Measurements from ENCODE around the gene KNG1.
"Not testable (repeated sequence)": the region's sequence is repeated elsewhere in the genome, so short reads cannot be mapped to it uniquely, and the experiment has no call there.

KNG1 gene

DNA sequence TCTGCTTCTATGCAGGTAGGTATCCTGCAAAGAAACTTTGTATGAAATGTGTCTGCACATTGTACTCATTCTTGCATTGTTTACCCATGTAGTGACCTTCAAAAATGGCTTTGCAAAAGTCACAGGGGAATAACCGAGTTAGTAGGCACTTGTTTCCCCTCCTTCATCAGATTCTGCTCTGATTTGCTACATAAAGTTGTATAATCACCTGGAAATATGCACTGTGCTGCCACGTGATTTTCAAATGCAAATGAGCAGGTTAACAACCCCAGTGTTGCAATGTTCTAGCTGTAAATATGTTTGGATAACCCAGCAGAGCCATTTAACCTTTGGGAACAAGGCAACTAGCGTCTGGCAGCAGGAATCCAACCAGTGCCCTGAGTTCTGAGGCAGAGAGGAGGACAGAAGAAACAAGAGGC lies at the start of gene KNG1:
Gene KNG1, plus strand, starts transcription at position 321 of the 419 bp plus-strand sequence. CDS start 184 bp downstream, outside the sequence.
- DNase-seq (ENCODE audit: low spot score), result no peak

DNA sequence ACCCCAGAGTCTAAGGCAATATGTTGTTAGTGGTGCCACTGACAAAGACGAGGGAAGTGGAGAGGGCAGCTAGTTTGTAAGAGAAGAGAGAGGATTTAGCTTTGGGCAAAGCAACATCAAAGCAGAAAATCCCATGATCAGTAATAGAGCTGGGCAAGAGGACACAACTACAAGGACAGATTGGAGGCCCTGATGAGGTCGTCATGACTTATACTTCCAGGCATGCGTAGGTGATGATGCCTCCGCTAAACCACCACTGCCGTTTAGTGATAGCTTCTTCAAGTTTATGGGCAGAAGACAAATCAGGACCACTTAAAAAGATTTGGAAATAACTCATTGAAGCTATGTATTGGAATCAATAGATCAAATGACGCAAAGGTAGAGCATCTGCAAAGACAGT lies 48.7 kb upstream of the KNG1 start:
- DNase-seq (ENCODE audit: low spot score), result no peak

DNA sequence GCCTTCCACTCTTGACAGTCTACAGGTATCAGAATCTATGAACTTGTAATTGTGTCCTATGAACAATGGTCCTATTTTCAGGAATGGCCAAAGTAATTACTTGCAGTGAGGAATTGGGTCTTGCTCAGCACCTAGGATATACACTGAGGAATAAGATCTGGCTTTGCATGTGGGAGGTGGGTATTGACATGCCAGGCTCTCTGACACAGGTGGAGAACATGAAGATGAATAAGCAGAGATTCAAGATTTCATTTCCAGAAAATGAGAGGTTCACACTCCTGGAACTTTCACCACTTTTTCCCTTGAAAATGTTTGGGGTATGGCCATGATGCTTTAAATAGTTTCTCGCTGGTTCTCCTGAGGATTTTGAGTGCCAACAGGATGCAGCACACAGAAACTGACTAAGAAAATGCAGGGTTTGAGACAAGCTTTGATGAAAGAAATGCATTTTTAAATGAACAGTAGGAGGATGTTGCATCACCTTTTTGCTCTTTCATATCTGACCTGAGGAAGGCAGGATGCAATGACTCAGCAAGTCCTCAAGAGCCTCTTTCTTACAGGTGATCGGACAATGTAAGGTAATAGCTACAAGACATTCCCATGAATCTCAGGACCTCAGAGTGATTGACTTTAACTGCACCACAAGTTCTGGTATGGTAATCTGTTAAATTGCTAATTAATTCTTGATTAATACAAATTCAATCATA lies 47.6 kb upstream of the KNG1 start:
- no peak for DNase-seq (ENCODE audit: low spot score)

DNA sequence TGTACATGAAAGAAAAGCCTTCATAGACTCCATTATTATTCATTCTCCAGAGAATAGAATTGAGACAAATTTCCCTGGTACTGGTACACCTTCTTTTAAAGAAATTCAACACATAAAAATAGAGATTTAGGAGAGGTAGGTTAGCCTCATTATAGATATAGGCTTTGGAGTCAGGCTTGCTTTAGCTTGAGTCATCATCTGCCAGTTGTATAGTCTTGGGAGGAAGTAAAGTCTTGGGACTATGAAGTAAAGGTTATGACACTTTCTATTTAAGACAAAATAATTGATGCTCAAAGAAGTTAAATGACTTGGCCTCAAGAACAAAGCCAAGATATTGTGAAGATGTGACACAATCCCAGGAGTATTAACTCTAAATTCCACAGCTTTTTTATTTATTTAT lies 47.0 kb upstream of the KNG1 start:
- no peak for DNase-seq (ENCODE audit: low spot score)

DNA sequence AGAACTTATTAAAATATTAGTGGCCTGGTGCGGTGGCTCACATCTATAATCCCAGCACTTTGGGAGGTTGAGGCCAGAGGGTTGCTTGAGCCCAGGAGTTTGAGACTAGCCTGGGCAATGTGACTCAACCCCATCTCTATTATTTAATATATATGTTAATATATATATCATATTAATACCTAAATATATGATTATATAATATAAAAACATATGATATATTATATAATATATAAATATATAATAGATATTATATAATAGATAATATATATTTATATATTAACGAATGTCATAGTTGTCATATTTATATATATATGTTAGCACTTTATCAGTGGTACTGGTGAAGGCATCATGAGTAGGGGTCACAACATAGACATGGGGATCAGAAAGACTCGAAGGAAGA lies 46.1 kb upstream of the KNG1 start:
- no peak for DNase-seq (ENCODE audit: low spot score)

DNA sequence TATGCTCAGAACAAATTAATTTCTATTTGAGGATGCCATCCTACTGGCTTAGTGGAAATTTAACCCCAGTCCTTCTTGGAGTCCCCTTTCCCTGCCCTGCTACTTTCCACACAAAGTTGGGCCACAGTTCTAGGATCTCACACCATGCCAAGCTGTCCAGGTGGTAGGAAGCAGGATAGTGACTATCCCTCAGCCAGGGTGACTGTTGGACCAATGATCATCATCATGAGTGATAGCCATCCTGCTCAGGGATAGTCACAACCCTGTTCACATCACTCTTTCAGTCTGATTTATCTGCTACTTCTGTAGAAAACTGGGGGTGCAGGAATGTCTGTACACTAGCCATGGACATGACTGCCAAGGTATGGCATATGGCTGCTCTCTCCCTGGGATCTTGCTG lies 38.6 kb upstream of the KNG1 start:
- no peak for DNase-seq (ENCODE audit: low spot score)

DNA sequence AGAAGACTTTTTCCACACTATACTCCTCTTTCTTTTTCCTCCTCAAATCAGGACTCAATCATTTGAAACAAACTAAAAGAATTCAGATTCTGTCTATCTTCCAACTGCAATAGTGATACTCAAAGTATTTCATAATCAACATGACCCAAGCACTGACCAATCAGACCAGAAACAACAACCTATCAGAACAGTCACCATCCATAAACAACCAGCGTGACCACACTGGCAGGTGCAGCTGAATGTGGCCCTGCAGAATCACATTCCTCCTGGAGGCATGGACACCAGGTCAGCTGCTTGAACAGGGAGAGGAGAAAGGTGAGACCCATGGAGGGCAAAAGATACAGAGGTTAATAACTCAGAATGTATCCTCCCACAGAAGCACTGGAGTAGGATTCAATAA lies 38.0 kb upstream of the KNG1 start:
- no peak for DNase-seq (ENCODE audit: low spot score)

DNA sequence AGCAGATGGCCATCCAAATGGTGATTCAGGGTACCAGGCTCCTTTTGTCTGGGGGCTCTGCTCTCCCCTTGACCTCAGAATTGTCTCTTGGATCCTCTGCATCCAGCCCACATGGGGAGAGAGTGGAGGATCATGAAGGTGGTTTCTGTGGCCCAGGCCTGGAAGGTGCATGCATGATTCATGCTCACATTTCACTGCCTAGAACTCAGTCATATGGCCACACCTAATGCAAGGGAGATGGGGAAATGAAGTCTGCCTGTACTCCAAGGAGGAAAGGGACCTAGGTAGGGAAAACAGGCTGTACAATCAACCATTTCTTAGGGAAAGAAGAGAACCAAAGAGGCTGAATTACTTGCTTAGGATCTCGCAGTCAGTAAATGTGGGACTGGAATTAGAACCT lies 36.3 kb upstream of the KNG1 start:
- no peak for DNase-seq (ENCODE audit: low spot score)

DNA sequence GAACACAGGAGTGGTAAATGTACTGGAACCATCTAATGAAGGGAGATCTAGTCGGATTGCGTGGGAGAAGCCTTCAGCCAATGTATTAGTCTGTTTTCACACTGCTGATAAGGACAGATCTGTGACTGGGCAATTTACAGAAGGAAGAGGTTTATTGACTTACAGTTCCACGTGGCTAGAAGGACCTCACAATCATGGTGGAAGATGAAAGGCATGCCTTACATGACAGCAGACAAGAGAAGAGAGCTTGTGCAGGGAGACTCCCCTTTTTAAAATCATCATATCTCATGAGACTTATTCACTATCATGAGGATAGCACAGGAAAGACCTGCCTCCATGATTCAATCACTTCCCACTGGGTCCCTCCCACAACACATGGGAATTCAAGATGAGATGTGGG lies 34.3 kb upstream of the KNG1 start:
- no peak for DNase-seq (ENCODE audit: low spot score)

DNA sequence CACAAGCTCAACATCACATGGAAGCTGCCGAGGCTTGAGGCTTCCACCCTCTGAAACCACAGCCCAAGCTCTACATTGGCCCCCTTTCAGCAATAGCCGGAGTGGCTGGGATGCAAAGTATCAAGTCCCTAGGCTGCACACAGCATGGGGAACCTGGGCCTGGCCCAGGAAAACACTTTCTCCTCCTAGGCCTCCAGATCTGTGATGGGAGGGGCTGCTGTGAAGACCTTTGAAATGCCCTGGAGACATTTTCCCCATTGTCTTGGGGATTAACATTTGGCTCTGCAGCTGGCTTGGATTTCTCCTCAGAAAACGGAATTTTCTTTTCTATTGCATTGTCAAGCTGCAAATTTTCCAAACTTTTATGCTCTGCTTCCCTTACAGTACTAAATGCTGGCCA lies 33.2 kb upstream of the KNG1 start:
- DNase-seq (ENCODE audit: low spot score), result no peak

DNA sequence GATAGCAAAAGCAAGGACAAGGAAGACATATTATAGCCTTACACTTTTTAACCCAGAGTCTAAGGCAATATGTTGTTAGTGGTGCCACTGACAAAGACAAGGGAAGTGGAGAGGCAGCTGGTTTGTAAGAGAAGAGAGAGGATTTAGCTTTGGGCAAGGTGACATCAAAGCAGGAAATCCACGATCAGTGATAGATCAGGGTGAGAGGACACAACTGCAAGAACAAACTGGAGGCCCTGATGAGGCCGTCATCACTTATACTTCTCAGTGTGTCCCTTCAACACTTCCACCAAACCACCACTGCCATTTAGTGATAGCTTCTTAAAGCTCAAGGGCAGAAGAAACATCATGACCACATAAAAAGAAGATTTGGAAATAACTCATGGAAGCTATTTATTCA lies 30.7 kb upstream of the KNG1 start:
- DNase-seq (ENCODE audit: low spot score), result not testable (repeated sequence)

DNA sequence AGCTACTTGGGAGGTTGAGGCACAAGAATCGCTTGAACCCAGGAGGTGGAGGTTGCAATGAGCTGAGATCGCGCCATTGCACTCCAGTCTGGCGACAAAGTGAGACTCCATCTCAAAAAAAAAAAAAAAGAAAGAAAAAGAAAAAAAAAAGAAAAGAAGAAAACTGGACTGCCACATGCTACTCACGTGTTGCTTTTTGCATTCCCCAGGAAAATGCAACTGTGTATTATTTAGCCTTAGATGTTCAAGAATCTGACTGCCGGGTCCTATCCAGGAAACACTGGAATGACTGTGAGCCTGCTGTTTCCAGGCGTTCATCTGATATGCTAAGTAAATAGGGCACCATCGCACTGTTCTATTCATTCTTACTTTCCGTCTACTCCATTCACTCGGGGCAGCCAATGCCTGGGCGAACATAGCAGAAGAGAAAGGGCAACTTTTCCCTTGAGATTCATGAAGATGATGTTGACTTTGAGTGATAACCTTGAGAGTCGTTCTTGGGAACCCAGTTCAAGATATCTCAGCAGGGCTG lies 30.0 kb upstream of the KNG1 start:
- no peak for DNase-seq (ENCODE audit: low spot score)

DNA sequence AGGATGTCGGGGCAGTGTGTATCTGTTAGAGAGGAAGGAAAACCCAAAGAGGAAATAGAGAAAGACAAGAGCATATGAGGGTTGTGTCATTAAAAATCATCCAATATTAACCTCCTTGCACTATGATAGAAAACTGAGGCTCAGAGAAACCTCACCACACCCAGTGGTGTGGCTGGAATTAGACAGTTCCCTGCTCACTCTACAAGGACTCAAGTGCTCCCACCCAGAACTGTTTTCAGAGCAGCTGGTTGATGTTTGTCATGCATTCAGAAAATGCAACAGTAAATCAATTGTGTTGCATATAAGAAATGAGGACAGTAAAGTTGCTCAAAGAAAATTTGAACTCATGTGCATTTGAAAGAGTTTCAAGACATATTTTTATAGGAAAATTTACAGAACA lies 26.9 kb upstream of the KNG1 start:
- not testable (repeated sequence) for DNase-seq (ENCODE audit: low spot score)

DNA sequence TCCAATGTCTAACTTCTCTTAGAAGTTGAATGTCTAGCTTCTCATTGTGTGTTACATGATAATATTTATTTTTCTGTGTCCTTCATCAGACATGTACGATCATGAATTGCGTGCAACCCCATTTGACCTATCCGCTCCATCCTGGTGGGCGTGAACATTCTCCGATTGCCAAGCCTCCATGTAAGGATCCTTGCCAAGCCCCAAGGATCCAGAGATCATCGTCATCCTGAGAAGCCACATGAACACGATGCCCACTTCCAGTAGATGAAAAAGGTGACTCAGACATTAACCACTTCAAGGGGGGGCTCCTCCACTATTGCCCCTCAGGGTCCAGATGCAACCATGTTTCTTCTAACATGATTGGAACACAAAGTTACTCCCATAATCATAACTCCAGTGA lies 25.5 kb upstream of the KNG1 start:
- DNase-seq (ENCODE audit: low spot score), result no peak

DNA sequence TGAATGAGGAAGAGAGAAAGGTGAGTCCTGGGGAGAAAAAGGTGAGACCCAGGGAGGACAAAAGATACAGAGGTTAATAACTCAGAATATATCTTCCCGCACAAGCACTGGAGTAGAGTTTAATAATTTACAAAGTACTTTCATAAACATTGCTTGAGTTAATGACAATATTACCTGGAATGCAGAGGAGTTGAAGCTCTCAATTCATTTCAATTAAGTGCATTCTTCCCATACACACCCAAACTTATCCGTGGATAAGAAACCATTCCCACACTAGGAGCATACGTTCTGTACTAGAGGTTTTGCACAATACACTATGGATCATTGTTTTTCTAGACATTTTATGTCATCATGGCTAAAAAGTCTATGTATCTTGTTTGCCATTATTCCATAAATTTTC lies 23.3 kb upstream of the KNG1 start:
- no peak for DNase-seq (ENCODE audit: low spot score)

DNA sequence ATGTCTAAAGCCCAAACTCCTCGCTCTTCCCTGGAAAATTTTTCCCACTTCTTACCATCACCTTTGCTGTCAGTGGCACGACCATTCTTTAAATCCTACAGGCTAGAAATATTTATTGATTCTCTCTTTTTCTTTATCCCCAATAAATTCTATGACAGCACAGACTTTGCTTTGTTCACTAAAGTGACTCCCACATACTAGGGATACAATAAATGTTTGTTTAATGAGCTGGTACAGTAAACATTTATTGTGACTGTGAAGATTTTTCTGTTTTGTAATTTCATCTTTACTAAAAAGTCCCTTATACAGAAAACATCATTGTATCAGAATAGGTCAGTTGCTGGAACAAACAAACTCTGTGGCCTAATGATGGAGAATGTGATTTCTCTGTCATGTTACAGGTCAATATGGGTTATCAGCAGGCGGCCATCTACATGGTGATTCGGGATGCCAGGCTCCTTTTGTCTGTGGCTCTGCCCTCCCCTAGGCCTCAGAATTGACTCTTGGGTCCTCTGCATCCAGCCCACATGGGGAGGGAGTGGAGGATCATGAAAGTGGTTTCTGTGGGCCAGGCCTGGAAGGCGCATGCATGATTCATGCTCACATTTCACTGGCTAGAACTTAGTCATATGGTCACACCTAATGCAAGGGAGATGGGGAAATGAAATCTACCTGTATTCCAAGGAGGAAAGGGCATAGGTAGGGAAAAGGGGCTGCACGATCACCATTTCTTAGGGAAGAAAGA lies 22.7 kb upstream of the KNG1 start:
- no peak for DNase-seq (ENCODE audit: low spot score)

DNA sequence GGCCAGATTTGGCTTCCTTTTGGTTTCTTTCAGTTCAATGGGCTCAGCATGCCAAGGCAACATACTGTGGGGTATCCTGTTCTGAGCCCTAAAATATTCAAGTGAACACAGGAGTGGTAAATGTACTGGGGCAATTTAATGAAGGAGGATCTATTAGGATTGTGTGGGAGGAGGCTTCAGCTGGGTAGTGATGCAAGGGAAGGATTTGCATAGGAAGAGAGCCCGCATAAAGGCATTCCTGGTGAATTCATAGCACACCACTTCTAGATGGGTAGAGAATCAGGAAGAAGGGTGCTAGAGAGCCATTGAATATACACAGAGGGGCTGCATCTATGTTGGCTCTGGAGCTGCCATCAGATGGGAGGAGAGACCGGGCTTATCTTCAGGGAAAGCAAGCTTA lies 20.6 kb upstream of the KNG1 start:
- no peak for DNase-seq (ENCODE audit: low spot score)

DNA sequence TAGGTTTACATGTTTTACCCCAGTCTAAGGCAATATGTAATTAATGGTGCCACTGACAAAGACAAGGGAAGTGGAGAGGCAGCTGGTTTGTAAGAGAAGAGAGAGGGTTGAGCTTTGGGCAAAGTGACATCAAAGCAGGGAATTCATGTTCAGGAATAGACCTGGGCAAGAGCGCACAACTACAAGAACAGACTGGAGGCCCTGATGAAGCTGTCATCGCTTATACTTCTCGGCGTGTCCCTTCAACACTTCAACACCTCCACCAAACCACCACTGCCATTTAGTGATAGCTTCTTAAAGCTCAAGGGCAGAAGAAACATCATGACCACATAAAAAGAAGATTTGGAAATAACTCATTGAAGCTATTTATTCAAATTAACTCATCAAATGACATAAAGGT lies 19.6 kb upstream of the KNG1 start:
- DNase-seq (ENCODE audit: low spot score), result no peak

DNA sequence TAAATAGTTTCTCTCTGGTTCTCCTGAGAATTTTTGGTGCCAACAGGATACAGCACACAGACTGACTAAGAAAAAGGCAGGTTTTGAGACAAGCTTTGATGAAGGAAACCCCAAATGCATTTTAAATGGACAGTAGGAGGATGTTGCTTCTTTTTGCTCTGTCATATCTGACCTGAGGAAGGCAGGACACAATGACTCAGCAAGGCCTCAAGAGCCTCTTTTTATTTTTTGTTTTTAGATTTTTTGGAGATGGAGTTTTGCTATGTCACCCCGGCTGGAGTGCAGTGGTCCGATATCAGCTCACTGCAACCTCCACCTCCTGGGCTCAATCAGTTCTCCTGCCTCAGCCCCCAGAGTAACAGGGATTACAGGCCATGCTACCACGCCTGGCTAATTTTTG lies 16.9 kb upstream of the KNG1 start:
- no peak for DNase-seq (ENCODE audit: low spot score)

DNA sequence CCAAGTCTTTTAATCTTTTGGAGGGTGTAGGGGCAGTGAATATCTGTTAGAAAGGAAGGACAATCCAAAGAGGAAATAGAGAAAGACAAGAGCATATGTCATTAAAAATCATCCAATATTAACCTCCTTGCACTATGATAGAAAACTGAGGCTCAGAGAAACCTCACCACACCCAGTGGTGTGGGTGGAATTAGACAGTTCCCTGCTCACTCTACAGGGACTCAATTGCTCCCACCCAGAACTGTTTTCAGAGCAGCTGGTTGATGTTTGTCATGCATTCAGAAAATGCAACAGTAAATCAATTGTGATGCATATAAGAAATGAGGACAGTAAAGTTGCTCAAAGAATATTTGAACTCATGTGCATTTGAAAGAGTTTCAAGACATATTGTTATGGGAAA lies 14.7 kb upstream of the KNG1 start:
- not testable (repeated sequence) for DNase-seq (ENCODE audit: low spot score)

DNA sequence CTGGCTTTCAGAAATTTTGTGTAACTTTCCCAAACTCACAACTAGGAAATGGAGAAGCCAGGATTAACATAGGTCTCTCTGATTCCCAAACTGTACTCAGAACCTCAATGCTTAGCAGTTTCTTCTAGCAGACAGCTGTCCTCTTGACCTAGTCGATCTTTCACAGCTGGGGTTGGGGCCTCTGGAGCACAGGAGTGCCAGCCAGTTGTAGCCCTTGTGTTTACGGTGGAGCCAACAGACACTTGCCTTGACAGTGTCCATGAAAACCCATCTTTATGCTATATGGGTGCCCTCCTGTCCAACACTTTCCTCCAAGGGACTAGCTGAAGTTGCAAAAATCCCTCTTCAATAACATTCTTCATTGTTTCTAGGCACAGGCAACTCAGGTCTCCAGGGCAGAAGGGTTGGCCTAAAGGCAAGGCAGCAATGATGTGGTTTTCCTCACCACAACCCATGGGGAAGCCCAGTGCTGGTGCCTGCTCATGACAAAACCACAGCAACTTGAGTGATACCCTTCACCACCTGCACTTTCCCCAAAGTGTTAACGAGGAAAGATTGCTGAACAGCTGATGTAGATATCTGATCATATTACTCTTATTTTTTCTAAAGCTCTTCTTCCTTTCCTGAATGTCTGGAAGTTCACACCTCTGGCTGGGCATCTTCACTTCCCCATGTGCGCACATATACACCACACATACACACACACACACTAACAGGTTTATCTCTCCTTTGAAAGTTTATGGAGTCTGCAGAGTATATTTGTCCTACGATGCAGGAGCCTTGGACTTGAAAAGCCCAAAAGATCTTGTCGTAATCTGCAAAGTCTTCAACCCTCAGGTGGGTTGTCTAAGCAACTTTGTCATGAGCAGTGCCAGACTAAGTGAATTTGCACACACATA lies 11.0 kb upstream of the KNG1 start:
- DNase-seq (ENCODE audit: low spot score), result no peak

DNA sequence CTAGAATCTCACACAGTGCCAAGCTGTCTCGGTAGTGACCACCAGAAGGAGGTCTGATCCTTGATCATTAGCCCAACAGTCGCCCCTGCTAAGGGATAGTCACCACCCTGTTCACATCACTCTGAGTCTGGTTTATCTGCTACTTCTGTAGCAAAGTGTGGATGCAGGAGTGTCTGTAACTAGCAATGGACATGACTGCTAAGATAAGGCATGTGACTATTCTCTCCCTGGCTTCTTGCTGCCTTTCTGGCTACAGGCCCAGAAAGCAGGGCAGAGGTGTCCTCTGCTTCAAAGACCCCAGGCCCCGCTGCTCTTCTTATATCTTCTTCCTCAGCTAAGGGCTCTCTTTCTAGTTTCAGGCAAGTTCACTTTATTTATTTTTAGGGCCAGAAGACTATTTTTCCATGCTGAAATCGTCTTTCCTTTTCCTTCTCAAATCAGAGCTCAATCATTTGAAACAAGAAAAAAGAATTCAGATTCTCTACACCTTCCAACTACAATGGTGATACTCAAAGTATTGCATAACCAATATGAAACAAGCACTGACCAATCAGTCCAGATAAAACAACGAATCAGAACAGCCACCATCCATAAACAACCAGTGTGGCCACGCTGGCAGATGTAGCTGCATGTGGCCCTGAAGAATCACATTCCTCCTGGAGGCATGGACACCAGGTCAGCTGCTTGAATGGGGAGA lies 8.0 kb upstream of the KNG1 start:
- no peak for DNase-seq (ENCODE audit: low spot score)
